Brain pericyte (primary cell): Measurements from ENCODE around the gene MRGPRD.
"Not testable (repeated sequence)": the region's sequence is repeated elsewhere in the genome, so short reads cannot be mapped to it uniquely, and the experiment has no call there.

Experiments used
- DNase-seq: peaks from one replicate; pipeline ENCODE4 v3.0.0-alpha.2; 2012; ENCODE audit warnings: low read depth, low spot score

The MRGPRD gene

GRCh38 chr11:68994161-68994893 lies 13.5 kb upstream of the MRGPRD start:
- DNase-seq: no peak

GRCh38 chr11:68993546-68993945 lies 12.8 kb upstream of the MRGPRD start:
- no peak for DNase-seq

GRCh38 chr11:68992743-68993255 lies 12.0 kb upstream of the MRGPRD start:
- no peak for DNase-seq

GRCh38 chr11:68990995-68991780 lies 10.4 kb upstream of the MRGPRD start:
- DNase-seq: no peak

- no peak for DNase-seq
Observed at GRCh38 chr11:68989936-68990606, 9.3 kb upstream of the MRGPRD start.

GRCh38 chr11:68988491-68988890 lies 7.7 kb upstream of the MRGPRD start:
- DNase-seq: no peak

- no peak for DNase-seq
Observed at GRCh38 chr11:68987211-68987610, 6.4 kb upstream of the MRGPRD start.

- no peak for DNase-seq
Observed at GRCh38 chr11:68983801-68984200, 3.0 kb upstream of the MRGPRD start.

- no peak for DNase-seq
Observed at GRCh38 chr11:68982134-68982533, 1.3 kb upstream of the MRGPRD start.

GRCh38 chr11:68979931-68980775 lies 633 bp downstream of the MRGPRD start:
- DNase-seq: no peak

GRCh38 chr11:68978931-68979594 lies 1.7 kb downstream of the MRGPRD start:
- DNase-seq: no peak

- no peak for DNase-seq
Observed at GRCh38 chr11:68978626-68978930, 2.2 kb downstream of the MRGPRD start.

- DNase-seq: no peak
Observed at GRCh38 chr11:68977781-68978625, 2.8 kb downstream of the MRGPRD start.

GRCh38 chr11:68976563-68976962 lies 4.2 kb downstream of the MRGPRD start:
- no peak for DNase-seq

GRCh38 chr11:68976095-68976494 lies 4.7 kb downstream of the MRGPRD start:
- no peak for DNase-seq

GRCh38 chr11:68974421-68975194 lies 6.2 kb downstream of the MRGPRD start:
- no peak for DNase-seq

GRCh38 chr11:68973706-68974105 lies 7.1 kb downstream of the MRGPRD start:
- DNase-seq: not testable (repeated sequence)

- no peak for DNase-seq
Observed at GRCh38 chr11:68973219-68973618, 7.6 kb downstream of the MRGPRD start.

GRCh38 chr11:68970921-68971636 lies 9.7 kb downstream of the MRGPRD start:
- no peak for DNase-seq
